Right lobe of liver (tissue), 4 donors: ENCODE measurements around the gene TJP2.

Experiments
- POLR2A ChIP-seq: fragments of 450-650 bp; IDR thresholded peaks from one replicate; pipeline ENCODE4 v1.6.1; 2017; ENCODE audit warnings: antibody characterized with exemption, mild to moderate bottlenecking
- TF ChIP-seq, protein P1 (sequence below), 4 donors: fragments of 200-600 bp in 3 of 4; fragments of 450-650 bp in 1 of 4; IDR thresholded peaks; one replicate each; pipeline versions ENCODE4 v1.5.1 to v1.8.0; 2016 to 2022; ENCODE audit warnings: antibody characterized with exemption in 4 of 4, mild to moderate bottlenecking in 2 of 4
- donor health status: DM: no; HTN: no; CAD: no.
- donor health status: DM: no; HTN: no; CAD: no.
- donor health status: DM: no; HTN: yes; CAD: no.

DNA sequence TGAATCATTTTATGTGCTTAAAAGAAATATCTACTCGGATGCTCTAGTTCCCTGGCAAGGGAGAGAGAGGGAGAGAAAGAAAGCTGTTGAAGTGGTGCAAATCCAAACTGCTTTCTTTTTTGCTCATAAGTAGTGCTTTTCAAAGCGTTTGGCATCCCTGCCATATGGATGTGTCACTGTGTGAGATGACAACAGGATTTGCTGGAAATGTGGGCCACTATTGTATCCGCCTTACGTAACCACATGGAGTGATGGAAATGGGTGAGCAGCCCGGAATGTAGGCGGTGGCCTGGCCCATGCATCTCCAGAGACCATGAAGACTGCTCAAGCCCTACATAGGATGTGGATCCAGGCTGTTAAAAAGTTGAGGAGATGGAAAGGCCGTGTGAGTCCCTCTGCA lies 30.8 kb downstream of the TJP2 start:
- TF ChIP-seq, protein P1, sequence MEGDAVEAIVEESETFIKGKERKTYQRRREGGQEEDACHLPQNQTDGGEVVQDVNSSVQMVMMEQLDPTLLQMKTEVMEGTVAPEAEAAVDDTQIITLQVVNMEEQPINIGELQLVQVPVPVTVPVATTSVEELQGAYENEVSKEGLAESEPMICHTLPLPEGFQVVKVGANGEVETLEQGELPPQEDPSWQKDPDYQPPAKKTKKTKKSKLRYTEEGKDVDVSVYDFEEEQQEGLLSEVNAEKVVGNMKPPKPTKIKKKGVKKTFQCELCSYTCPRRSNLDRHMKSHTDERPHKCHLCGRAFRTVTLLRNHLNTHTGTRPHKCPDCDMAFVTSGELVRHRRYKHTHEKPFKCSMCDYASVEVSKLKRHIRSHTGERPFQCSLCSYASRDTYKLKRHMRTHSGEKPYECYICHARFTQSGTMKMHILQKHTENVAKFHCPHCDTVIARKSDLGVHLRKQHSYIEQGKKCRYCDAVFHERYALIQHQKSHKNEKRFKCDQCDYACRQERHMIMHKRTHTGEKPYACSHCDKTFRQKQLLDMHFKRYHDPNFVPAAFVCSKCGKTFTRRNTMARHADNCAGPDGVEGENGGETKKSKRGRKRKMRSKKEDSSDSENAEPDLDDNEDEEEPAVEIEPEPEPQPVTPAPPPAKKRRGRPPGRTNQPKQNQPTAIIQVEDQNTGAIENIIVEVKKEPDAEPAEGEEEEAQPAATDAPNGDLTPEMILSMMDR (IDR thresholded peaks at IDR 0.05): no peak
- no peak for TF ChIP-seq POLR2A
